GM21825 (cell line): ENCODE results near the gene KRTAP1-3.
"Not testable (repeated sequence)": the region's sequence is repeated elsewhere in the genome, so short reads cannot be mapped to it uniquely, and the experiment has no call there.

Experiments used
- ATAC-seq: cut with Tn5 transposase; IDR thresholded peaks from one replicate; pipeline ENCODE4 v1.9.1; 2021; ENCODE audit warnings: mild to moderate bottlenecking, moderate library complexity; ENCODE audit not compliant: unreplicated experiment

KRTAP1-3 gene

GRCh38 chr17:41034346-41034935 lies at the start of gene KRTAP1-3:
KRTAP1-3 (minus strand) TSS chr17:41034874; CDS start chr17:41034821, 53 bp downstream.
- not testable (repeated sequence) for ATAC-seq

- ATAC-seq, result not testable (repeated sequence)
Observed at GRCh38 chr17:41084100-41084856, 49.6 kb upstream of the KRTAP1-3 start, which contains the start of gene KRTAP4-7. KRTAP4-7 (plus strand) TSS chr17:41084150; CDS start chr17:41084207, 57 bp downstream.

GRCh38 chr17:41083427-41083826 lies 48.8 kb upstream of the KRTAP1-3 start:
- not testable (repeated sequence) for ATAC-seq

- no peak for ATAC-seq
Observed at GRCh38 chr17:41082626-41083025, 48.0 kb upstream of the KRTAP1-3 start.

- no peak for ATAC-seq
Observed at GRCh38 chr17:41076788-41077187, 42.1 kb upstream of the KRTAP1-3 start.

- ATAC-seq, result no peak
Observed at GRCh38 chr17:41073676-41074075, 39.0 kb upstream of the KRTAP1-3 start.

- ATAC-seq, result no peak
Observed at GRCh38 chr17:41071606-41072360, 37.1 kb upstream of the KRTAP1-3 start.

GRCh38 chr17:41069031-41069430 lies 34.4 kb upstream of the KRTAP1-3 start:
- ATAC-seq, result no peak

- no peak for ATAC-seq
Observed at GRCh38 chr17:41067281-41067680, 32.6 kb upstream of the KRTAP1-3 start.

GRCh38 chr17:41065829-41066624 lies 31.4 kb upstream of the KRTAP1-3 start, which contains the start of gene KRTAP2-4:
KRTAP2-4 (minus strand) TSS chr17:41065879; CDS start chr17:41065845, 34 bp downstream.
- ATAC-seq, result no peak

- ATAC-seq, result not testable (repeated sequence)
Observed at GRCh38 chr17:41065016-41065689, 30.5 kb upstream of the KRTAP1-3 start.

GRCh38 chr17:41064301-41064700 lies 29.6 kb upstream of the KRTAP1-3 start:
- ATAC-seq, result no peak

- no peak for ATAC-seq
Observed at GRCh38 chr17:41063449-41063848, 28.8 kb upstream of the KRTAP1-3 start.

- ATAC-seq, result no peak
Observed at GRCh38 chr17:41061964-41062363, 27.3 kb upstream of the KRTAP1-3 start.

GRCh38 chr17:41060052-41060604 lies 25.5 kb upstream of the KRTAP1-3 start, which contains the start of gene KRTAP2-3:
KRTAP2-3 (minus strand) TSS chr17:41060114; CDS start chr17:41060050, 64 bp downstream.
- no peak for ATAC-seq

GRCh38 chr17:41059276-41060051 lies 24.8 kb upstream of the KRTAP1-3 start:
- ATAC-seq, result not testable (repeated sequence)

- ATAC-seq, result no peak
Observed at GRCh38 chr17:41058741-41059140, 24.1 kb upstream of the KRTAP1-3 start.

- no peak for ATAC-seq
Observed at GRCh38 chr17:41057547-41057946, 22.9 kb upstream of the KRTAP1-3 start.

- not testable (repeated sequence) for ATAC-seq
Observed at GRCh38 chr17:41055130-41055529, 20.5 kb upstream of the KRTAP1-3 start, which contains the start of gene KRTAP2-2. KRTAP2-2 (minus strand) TSS chr17:41055230; CDS start chr17:41055211, 19 bp downstream.
